ENCODE data around the gene ATXN1. TPM values are rescaled to one million over a fixed set of nuclear protein-coding genes. Genes with fewer than 3 reads are reported as not detected.
"Not testable (repeated sequence)": the region's sequence is repeated elsewhere in the genome, so short reads cannot be mapped to it uniquely, and the experiment has no call there.

ATXN1 gene
- total and polyA plus RNA-seq, 2 donors from 2014 or later, result 4.2 to 58.2 TPM

DNA sequence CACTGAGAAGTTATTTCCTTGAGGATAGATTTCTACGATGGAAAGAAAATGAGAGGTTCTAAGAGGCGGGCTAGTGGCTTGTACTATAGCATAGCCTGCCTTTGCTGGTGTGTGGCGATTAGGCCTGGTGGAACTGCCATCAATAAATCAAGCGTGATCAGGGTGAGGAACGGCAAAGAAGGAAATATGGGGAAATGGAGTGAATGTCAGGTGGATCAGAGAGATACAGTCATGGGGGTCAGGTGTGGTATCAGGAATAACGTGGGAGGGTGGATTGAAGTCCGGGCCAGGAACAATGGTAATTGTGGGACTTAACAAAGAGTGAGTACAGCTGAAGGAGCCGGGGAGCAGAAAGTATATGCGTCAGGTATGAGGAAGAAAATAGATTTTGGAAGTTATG, 500.7 kb downstream of the ATXN1 start:
- DNase-seq; H3K27me3 ChIP-seq (ENCODE audit: control insufficient read depth, insufficient read depth, low read length); FAIRE-seq; H3K27ac ChIP-seq (ENCODE audit: low read depth in 2 of 2, low read length in 2 of 2); H3K4me1 ChIP-seq (ENCODE audit: control insufficient read depth in 2 of 3, insufficient read depth in 2 of 3, low read depth in 1 of 3, low read length in 3 of 3); H3K4me3 ChIP-seq (ENCODE audit: low read length in 3 of 3); H3K36me3 ChIP-seq (ENCODE audit: control insufficient read depth in 2 of 3, insufficient read depth in 3 of 3, low read length in 3 of 3); intact Hi-C loops (cut with DNase I); H3K9me3 ChIP-seq (ENCODE audit: control insufficient read depth in 2 of 3, insufficient read depth in 1 of 3, low read length in 3 of 3); H3K9ac ChIP-seq (ENCODE audit: low read length in 3 of 3): not testable (repeated sequence)

- H3K27ac ChIP-seq (ENCODE audit: low read depth in 2 of 2, low read length in 2 of 2); H3K27me3 ChIP-seq (ENCODE audit: control insufficient read depth, insufficient read depth, low read length); DNase-seq; H3K9ac ChIP-seq (ENCODE audit: low read length in 3 of 3); H3K4me3 ChIP-seq (ENCODE audit: low read length in 3 of 3); intact Hi-C loops (cut with DNase I); H3K9me3 ChIP-seq (ENCODE audit: control insufficient read depth in 2 of 3, insufficient read depth in 1 of 3, low read length in 3 of 3); H3K36me3 ChIP-seq (ENCODE audit: control insufficient read depth in 2 of 3, insufficient read depth in 3 of 3, low read length in 3 of 3); H3K4me1 ChIP-seq (ENCODE audit: control insufficient read depth in 2 of 3, insufficient read depth in 2 of 3, low read depth in 1 of 3, low read length in 3 of 3); FAIRE-seq: not testable (repeated sequence)
Observed at GRCh38 chr6:16259604-16260003, 501.7 kb downstream of the ATXN1 start.

GRCh38 chr6:16258709-16259075, 502.6 kb downstream of the ATXN1 start:
- FAIRE-seq (no peak), DNase-seq (no peak)
- H3K4me1 ChIP-seq (ENCODE audit: control insufficient read depth in 2 of 3, insufficient read depth in 2 of 3, low read depth in 1 of 3, low read length in 3 of 3), result peaks cover 0 to 3% (median 0%) of the 10 kb centered on the region in 3 donors
- no peak overlapping the region for H3K9ac ChIP-seq (ENCODE audit: low read length in 3 of 3)
- no peaks in the 10 kb centered on the region for H3K9me3 ChIP-seq (ENCODE audit: control insufficient read depth in 2 of 3, insufficient read depth in 1 of 3, low read length in 3 of 3)
- H3K27me3 ChIP-seq (ENCODE audit: control insufficient read depth, insufficient read depth, low read length), result no peaks in the 10 kb centered on the region
- intact Hi-C loops (cut with DNase I), result no loop called here
- TF ChIP-seq, protein P1, sequence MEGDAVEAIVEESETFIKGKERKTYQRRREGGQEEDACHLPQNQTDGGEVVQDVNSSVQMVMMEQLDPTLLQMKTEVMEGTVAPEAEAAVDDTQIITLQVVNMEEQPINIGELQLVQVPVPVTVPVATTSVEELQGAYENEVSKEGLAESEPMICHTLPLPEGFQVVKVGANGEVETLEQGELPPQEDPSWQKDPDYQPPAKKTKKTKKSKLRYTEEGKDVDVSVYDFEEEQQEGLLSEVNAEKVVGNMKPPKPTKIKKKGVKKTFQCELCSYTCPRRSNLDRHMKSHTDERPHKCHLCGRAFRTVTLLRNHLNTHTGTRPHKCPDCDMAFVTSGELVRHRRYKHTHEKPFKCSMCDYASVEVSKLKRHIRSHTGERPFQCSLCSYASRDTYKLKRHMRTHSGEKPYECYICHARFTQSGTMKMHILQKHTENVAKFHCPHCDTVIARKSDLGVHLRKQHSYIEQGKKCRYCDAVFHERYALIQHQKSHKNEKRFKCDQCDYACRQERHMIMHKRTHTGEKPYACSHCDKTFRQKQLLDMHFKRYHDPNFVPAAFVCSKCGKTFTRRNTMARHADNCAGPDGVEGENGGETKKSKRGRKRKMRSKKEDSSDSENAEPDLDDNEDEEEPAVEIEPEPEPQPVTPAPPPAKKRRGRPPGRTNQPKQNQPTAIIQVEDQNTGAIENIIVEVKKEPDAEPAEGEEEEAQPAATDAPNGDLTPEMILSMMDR (IDR thresholded peaks at IDR 0.05; ENCODE audit: borderline replicate concordance, extremely low read depth, insufficient read depth), result no peak
- H3K36me3 ChIP-seq (ENCODE audit: control insufficient read depth in 2 of 3, insufficient read depth in 3 of 3, low read length in 3 of 3), result no peaks in the 10 kb centered on the region
- H3K4me3 ChIP-seq (ENCODE audit: low read length in 3 of 3), result no peak overlapping the region
- no peak overlapping the region for H3K27ac ChIP-seq (ENCODE audit: low read depth in 2 of 2, low read length in 2 of 2)

- Histone ChIP-seq H3K9ac (ENCODE audit: low read length in 3 of 3) (no peak overlapping the region), H3K4me1 (ENCODE audit: control insufficient read depth in 2 of 3, insufficient read depth in 2 of 3, low read depth in 1 of 3, low read length in 3 of 3) (peaks cover 0 to 3% (median 0%) of the 10 kb centered on the region in 3 donors), H3K27me3 (ENCODE audit: control insufficient read depth, insufficient read depth, low read length) (no peaks in the 10 kb centered on the region), H3K9me3 (ENCODE audit: control insufficient read depth in 2 of 3, insufficient read depth in 1 of 3, low read length in 3 of 3) (no peaks in the 10 kb centered on the region), H3K27ac (ENCODE audit: low read depth in 2 of 2, low read length in 2 of 2) (no peak overlapping the region), H3K36me3 (ENCODE audit: control insufficient read depth in 2 of 3, insufficient read depth in 3 of 3, low read length in 3 of 3) (no peaks in the 10 kb centered on the region), H3K4me3 (ENCODE audit: low read length in 3 of 3) (no peak overlapping the region)
- peak in 4 of 5 donors; percentile 52 to 70 (median 58) for DNase-seq
- intact Hi-C loops (cut with DNase I), result no loop called here
- FAIRE-seq, result no peak
- TF ChIP-seq, protein P1 (IDR thresholded peaks at IDR 0.05; ENCODE audit: borderline replicate concordance, extremely low read depth, insufficient read depth), result no peak
Observed at GRCh38 chr6:16257999-16258708, 503.1 kb downstream of the ATXN1 start.
